SU-DHL-6 (cell line): ENCODE measurements around the gene GOLPH3.

Source experiments
- H2AFZ ChIP-seq: fragments of 200-600 bp; sonication (generic); 2 replicates; pipeline ENCODE4 v1.6.1; 2014; ENCODE audit warnings: low read depth, mild to moderate bottlenecking, moderate library complexity, mixed read lengths, antibody characterized with exemption, low read length; ENCODE audit not compliant: severe bottlenecking
- H3F3A ChIP-seq: fragments of 200-600 bp; shearing (Covaris generic); 2 replicates; pipeline ENCODE4 v1.6.0; 2016; ENCODE audit warnings: antibody characterized with exemption, mild to moderate bottlenecking; ENCODE audit not compliant: insufficient read depth
- H3K27ac ChIP-seq: fragments of 200-600 bp; sonication (generic); 2 replicates; pipeline ENCODE4 v1.5.1; 2016; ENCODE audit warnings: low read depth, mild to moderate bottlenecking, low read length, moderate library complexity, mixed read lengths
- H3K27me3 ChIP-seq: fragments of 200-600 bp; sonication (generic), shearing (Covaris generic); 2 replicates; pipeline ENCODE4 v1.6.0; 2014; ENCODE audit warnings: mild to moderate bottlenecking, low read length
- H3K36me3 ChIP-seq: fragments of 200-600 bp; sonication (generic); 2 replicates; pipeline ENCODE4 v1.6.1; 2014; ENCODE audit warnings: mild to moderate bottlenecking, low read length, mixed read lengths
- H3K4me2 ChIP-seq: fragments of 300-600, 200-600 bp; shearing (Covaris generic), sonication (generic); 2 replicates; pipeline ENCODE4 v1.6.0; 2014; ENCODE audit warnings: low read length, low read depth, mild to moderate bottlenecking; ENCODE audit not compliant: poor library complexity, severe bottlenecking
- H3K4me3 ChIP-seq: fragments of 200-600 bp; sonication (generic); 2 replicates; pipeline ENCODE4 v1.5.1; 2014; ENCODE audit warnings: antibody characterized with exemption, low read length, mild to moderate bottlenecking, mixed read lengths; ENCODE audit not compliant: insufficient read depth, poor library complexity, severe bottlenecking
- H3K79me2 ChIP-seq: fragments of 200-600 bp; sonication (generic); 2 replicates; pipeline ENCODE4 v1.6.1; 2014; ENCODE audit warnings: mild to moderate bottlenecking, low read length, moderate library complexity; ENCODE audit not compliant: insufficient read depth
- H3K9ac ChIP-seq: fragments of 200-600 bp; sonication (generic); 2 replicates; pipeline ENCODE4 v1.7.0; 2014; ENCODE audit warnings: mild to moderate bottlenecking, low read length
- H3K9me2 ChIP-seq: fragments of 200-600 bp; sonication (generic); replicated peaks from 2 replicates; pipeline ENCODE4 v1.6.1; 2014; ENCODE audit warnings: low read length; ENCODE audit not compliant: insufficient read depth
- H3K9me3 ChIP-seq: fragments of 200-600 bp; sonication (generic); 2 replicates; pipeline ENCODE4 v1.6.1; 2014; ENCODE audit warnings: low read length, mixed read lengths; ENCODE audit not compliant: insufficient read depth
- H4K20me1 ChIP-seq: fragments of 200-600 bp; sonication (generic); 2 replicates; pipeline ENCODE4 v1.6.1; 2014; ENCODE audit warnings: low read depth, mild to moderate bottlenecking, antibody characterized with exemption, low read length, moderate library complexity, mixed read lengths
- CTCF ChIP-seq: fragments of 200-600 bp; sonication (generic); IDR thresholded peaks from one replicate; pipeline ENCODE4 v1.5.1; 2017; ENCODE audit warnings: antibody characterized with exemption, mild to moderate bottlenecking, low read length, moderate library complexity; ENCODE audit not compliant: insufficient read depth, poor library complexity, severe bottlenecking
- EZH2phosphoT487 ChIP-seq: fragments of 200-600 bp; sonication (generic), shearing (Covaris generic); conservative IDR thresholded peaks from 2 replicates; pipeline ENCODE4 v1.6.1; 2018; ENCODE audit warnings: mild to moderate bottlenecking, antibody characterized with exemption, low read length, moderate library complexity, mixed read lengths

GOLPH3 gene

GRCh38 chr5:32159328-32160072 is 14.6 kb downstream of the GOLPH3 start:
- Histone ChIP-seq H2AFZ (no peak overlapping the region), H3K27me3 (no peaks in the 10 kb centered on the region), H3F3A (peaks cover 6% of the 10 kb centered on the region; the same call in 1 of the 2 replicates), H3K9ac (no peak overlapping the region), H3K4me3 (no peak overlapping the region), H3K27ac (no peak overlapping the region), H3K79me2 (peaks cover 94% of the 10 kb centered on the region), H3K36me3 (0 out of 2 replicates have a peak, but pooled peaks cover 2% of the 10 kb centered on the region), H4K20me1 (peaks cover 9% of the 10 kb centered on the region; the same call in 1 of the 2 replicates), H3K9me2 (no peaks in the 10 kb centered on the region), H3K9me3 (no peaks in the 10 kb centered on the region), H3K4me2 (no peak overlapping the region)
- no peak for TF ChIP-seq EZH2phosphoT487
- TF ChIP-seq CTCF, result no peak

GRCh38 chr5:32158679-32158975 is 15.5 kb downstream of the GOLPH3 start:
- Histone ChIP-seq H3K4me3 (no peak overlapping the region), H3K9ac (no peak overlapping the region), H3F3A (peaks cover 12% of the 10 kb centered on the region; the same call in 1 of the 2 replicates), H3K79me2 (peaks cover 94% of the 10 kb centered on the region), H3K27me3 (no peaks in the 10 kb centered on the region), H3K9me2 (no peaks in the 10 kb centered on the region), H3K4me2 (no peak overlapping the region), H3K9me3 (no peaks in the 10 kb centered on the region), H2AFZ (no peak overlapping the region), H3K27ac (no peak overlapping the region), H3K36me3 (0 out of 2 replicates have a peak, but pooled peaks cover 2% of the 10 kb centered on the region), H4K20me1 (peaks cover 17% of the 10 kb centered on the region; the same call in 1 of the 2 replicates)
- TF ChIP-seq EZH2phosphoT487, result no peak

GRCh38 chr5:32157078-32157477 is 17.0 kb downstream of the GOLPH3 start:
- no peak overlapping the region for H2AFZ ChIP-seq
- TF ChIP-seq CTCF (no peak), EZH2phosphoT487 (no peak)
- H3K27ac ChIP-seq, result no peak overlapping the region
- no peaks in the 10 kb centered on the region for H3K9me3 ChIP-seq
- peaks cover 26% of the 10 kb centered on the region; the same call in 1 of the 2 replicates for H4K20me1 ChIP-seq
- H3F3A ChIP-seq, result peaks cover 13% of the 10 kb centered on the region; the same call in 1 of the 2 replicates
- no peaks in the 10 kb centered on the region for H3K9me2 ChIP-seq
- H3K4me2 ChIP-seq, result no peak overlapping the region
- no peak overlapping the region for H3K9ac ChIP-seq
- 0 out of 2 replicates have a peak, but pooled peaks cover 2% of the 10 kb centered on the region for H3K36me3 ChIP-seq
- H3K79me2 ChIP-seq, result peaks cover 94% of the 10 kb centered on the region
- H3K4me3 ChIP-seq, result no peak overlapping the region
- H3K27me3 ChIP-seq, result no peaks in the 10 kb centered on the region

- H4K20me1 ChIP-seq, result peaks cover 26% of the 10 kb centered on the region; the same call in 1 of the 2 replicates
- TF ChIP-seq CTCF (no peak), EZH2phosphoT487 (no peak)
- H3K4me2 ChIP-seq, result no peak overlapping the region
- no peak overlapping the region for H2AFZ ChIP-seq
- H3K9me2 ChIP-seq, result no peaks in the 10 kb centered on the region
- 0 out of 2 replicates have a peak, but pooled peaks cover 2% of the 10 kb centered on the region for H3K36me3 ChIP-seq
- peaks cover 14% of the 10 kb centered on the region; the same call in 1 of the 2 replicates for H3F3A ChIP-seq
- no peak overlapping the region for H3K27ac ChIP-seq
- no peak overlapping the region for H3K4me3 ChIP-seq
- no peaks in the 10 kb centered on the region for H3K27me3 ChIP-seq
- H3K79me2 ChIP-seq, result peaks cover 96% of the 10 kb centered on the region
- no peak overlapping the region for H3K9ac ChIP-seq
- H3K9me3 ChIP-seq, result no peaks in the 10 kb centered on the region
These were observed 17.5 kb downstream of the GOLPH3 start for GRCh38 chr5:32156635-32157034.
